Mucosa of descending colon (tissue), 3 donors: Measurements from ENCODE around the gene TBL1X. TPM values are rescaled to one million over a fixed set of nuclear protein-coding genes. Genes with fewer than 3 reads are reported as not detected.
"Not testable (repeated sequence)": the region's sequence is repeated elsewhere in the genome, so short reads cannot be mapped to it uniquely, and the experiment has no call there.

Experiments
- ATAC-seq: fragments of 200-7000 bp; cut with Tn5 transposase; one replicate; pipeline ENCODE4 v1.9.1; 2020; ENCODE audit warnings: mild to moderate bottlenecking, moderate library complexity
- DNase-seq, 3 donors: peaks; one replicate each; pipeline ENCODE4 v3.0.0-alpha.2; 2020
- H3K36me3 ChIP-seq: fragments of 200-600 bp; one replicate; pipeline ENCODE4 v1.8.0; 2021; ENCODE audit warnings: low read depth, mild to moderate bottlenecking
- H3K4me1 ChIP-seq: fragments of 200-600 bp; one replicate; pipeline ENCODE4 v1.8.0; 2021; ENCODE audit warnings: low read depth, mild to moderate bottlenecking
- H3K4me3 ChIP-seq: fragments of 200-600 bp; one replicate; pipeline ENCODE4 v1.8.0; 2021; ENCODE audit warnings: mild to moderate bottlenecking
- H3K9me3 ChIP-seq: fragments of 200-600 bp; one replicate; pipeline ENCODE4 v1.8.0; 2021; ENCODE audit warnings: mild to moderate bottlenecking
- intact Hi-C, 2 donors: fragments of 100-400 bp; cut with DNase I in 1 of 2; cut with micrococcal nuclease in 1 of 2; formaldehyde crosslinking; loops; one replicate each; pipeline versions ENCODE4 v1.11.0 to v1.11.1; 2022; cut with DNase I, micrococcal nuclease
- total RNA-seq, 3 donors: library from RNA; stranded (reverse); fragmentation: NEBNext Ultra II Directional in 2 of 3; extraction: Animal tissue kit (Norgen Biotek cat#: 25700) in 2 of 3; gene quantifications; one replicate each; pipeline versions ENCODE4 v1.2.1 to v1.2.4, GENCODE V29; 2021 to 2023
- TF ChIP-seq, protein P1 (sequence below): fragments of 200-600 bp; IDR thresholded peaks from one replicate; pipeline ENCODE4 v1.8.0; 2022; ENCODE audit warnings: antibody characterized with exemption, mild to moderate bottlenecking
- donor health status: DM: no; HTN: no; CAD: no; lungs with moderate emphysema.
- donor health status: DM: no; HTN: no; CAD: no.
- donor health status: DM: no; HTN: yes; CAD: no.

TBL1X gene
- total RNA-seq, 3 donors from 2014 or later, result 12.1 to 26.6 (median 16.3) TPM

DNA sequence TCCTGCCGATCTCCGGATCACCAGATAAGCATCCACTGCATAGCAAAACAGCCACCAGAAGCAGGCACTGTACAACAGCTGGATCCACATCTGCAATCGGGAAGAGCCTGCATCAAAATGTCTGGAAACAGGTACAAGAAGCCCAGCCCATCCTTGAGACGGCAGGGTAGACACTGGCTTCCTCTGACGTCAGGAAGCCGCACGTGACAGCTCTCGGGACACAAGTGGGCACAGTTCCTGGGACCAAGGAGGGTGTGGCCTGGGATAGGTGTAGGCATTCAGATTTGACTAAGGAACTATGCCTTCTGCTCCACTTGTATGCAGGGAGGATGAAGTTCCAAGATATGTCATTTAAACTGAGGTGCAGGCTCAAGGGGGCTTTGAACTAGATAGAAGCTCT lies 294.5 kb downstream of the TBL1X start:
- Histone ChIP-seq H3K4me1 (no peaks in the 10 kb centered on the region), H3K36me3 (no peaks in the 10 kb centered on the region), H3K4me3 (no peak overlapping the region), H3K9me3 (no peaks in the 10 kb centered on the region)
- DNase-seq (no peak), ATAC-seq (no peak)
- intact Hi-C loops, result no loop called here
- TF ChIP-seq, protein P1, sequence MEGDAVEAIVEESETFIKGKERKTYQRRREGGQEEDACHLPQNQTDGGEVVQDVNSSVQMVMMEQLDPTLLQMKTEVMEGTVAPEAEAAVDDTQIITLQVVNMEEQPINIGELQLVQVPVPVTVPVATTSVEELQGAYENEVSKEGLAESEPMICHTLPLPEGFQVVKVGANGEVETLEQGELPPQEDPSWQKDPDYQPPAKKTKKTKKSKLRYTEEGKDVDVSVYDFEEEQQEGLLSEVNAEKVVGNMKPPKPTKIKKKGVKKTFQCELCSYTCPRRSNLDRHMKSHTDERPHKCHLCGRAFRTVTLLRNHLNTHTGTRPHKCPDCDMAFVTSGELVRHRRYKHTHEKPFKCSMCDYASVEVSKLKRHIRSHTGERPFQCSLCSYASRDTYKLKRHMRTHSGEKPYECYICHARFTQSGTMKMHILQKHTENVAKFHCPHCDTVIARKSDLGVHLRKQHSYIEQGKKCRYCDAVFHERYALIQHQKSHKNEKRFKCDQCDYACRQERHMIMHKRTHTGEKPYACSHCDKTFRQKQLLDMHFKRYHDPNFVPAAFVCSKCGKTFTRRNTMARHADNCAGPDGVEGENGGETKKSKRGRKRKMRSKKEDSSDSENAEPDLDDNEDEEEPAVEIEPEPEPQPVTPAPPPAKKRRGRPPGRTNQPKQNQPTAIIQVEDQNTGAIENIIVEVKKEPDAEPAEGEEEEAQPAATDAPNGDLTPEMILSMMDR, result no peak

DNA sequence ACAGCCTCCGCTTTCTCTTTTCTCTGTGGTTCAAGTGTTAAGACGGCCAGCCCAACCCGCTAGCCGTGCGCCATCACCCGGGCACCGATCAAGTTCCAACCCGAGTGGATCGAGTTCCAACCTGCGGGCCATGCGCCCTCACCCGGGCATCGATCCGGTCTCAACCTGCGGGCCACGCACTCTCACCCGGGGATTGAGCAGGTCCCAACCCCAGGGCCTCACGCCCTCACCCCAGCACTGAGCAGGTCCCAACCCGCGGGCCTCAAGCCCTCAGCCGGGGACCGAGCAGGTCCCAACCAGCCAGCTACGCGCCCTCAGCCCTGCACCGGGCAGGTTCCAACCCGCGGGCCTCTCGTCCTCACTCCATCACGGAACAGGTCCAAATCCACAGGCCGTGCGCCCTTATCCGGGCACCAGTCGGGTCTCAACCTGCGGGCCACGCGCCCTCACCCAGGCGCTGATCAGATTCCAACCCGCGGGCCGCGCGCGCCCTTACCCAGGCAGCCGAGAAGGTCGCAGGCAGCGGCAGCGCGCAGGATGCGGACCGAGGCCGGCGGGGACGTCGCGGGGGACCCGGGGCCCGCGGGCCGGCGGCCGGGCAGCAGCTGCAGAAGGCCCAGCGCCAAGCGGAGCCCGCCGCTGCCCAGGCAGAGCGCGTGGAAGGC lies 300.3 kb downstream of the TBL1X start:
- intact Hi-C loops, result no loop called here
- Histone ChIP-seq H3K9me3 (no peaks in the 10 kb centered on the region), H3K4me3 (no peak overlapping the region), H3K36me3 (no peaks in the 10 kb centered on the region), H3K4me1 (no peaks in the 10 kb centered on the region)
- DNase-seq (no peak), ATAC-seq (no peak)
- TF ChIP-seq, protein P1, result no peak

DNA sequence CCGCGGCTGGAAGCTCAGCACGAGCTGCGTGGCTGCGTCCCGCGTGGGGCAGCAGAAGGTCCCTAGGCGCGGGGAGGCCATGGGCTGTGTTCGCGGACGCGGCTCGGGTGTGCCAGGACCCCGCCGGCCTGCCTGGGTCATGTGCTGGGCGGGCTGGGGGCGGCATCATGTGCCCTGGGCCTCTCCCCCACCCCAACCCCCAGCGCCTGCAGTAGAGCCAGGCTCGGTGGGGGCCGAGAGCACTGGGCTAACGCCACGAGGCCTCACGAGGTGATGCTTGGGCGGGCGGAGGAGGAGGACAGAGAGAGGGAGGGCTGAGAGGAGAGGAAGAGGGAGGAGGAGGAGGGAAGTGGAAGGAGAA lies 300.9 kb downstream of the TBL1X start, which contains the start of gene GPR143:
GPR143 (minus strand) TSS at position 111 of the 361 bp plus-strand sequence; CDS start at position 81, 30 bp downstream.
- Histone ChIP-seq H3K36me3 (no peaks in the 10 kb centered on the region), H3K4me3 (no peak within 1 kb of the TSS), H3K9me3 (no peaks in the 10 kb centered on the region), H3K4me1 (no peaks in the 10 kb centered on the region)
- intact Hi-C loops, result no loop called here
- TF ChIP-seq, protein P1, result no peak
- ATAC-seq, result no peak
- DNase-seq, result no peak

DNA sequence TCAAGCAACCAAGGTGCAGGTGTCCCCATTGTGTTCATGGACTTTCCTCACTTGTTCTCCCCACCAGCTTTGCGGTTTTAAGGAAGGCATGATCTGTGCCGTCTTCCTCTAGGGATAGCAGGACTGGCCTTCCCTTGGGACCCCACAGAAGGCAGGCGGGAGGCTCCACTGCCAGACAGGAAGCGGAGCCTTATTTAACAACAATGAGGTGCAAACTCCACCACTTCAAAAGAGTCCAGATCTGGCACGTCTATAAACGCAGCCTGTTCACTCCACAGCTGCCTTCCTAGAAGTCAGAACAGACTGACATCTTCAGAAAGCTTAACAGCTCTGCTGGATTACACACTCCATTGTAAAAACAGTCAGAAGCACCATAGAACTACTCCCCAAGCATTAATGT lies 302.5 kb downstream of the TBL1X start:
- intact Hi-C loops, result no loop called here
- Histone ChIP-seq H3K4me1 (no peaks in the 10 kb centered on the region), H3K9me3 (no peaks in the 10 kb centered on the region), H3K36me3 (no peaks in the 10 kb centered on the region), H3K4me3 (no peak overlapping the region)
- ATAC-seq, result no peak
- TF ChIP-seq, protein P1, result no peak
- no peak for DNase-seq

DNA sequence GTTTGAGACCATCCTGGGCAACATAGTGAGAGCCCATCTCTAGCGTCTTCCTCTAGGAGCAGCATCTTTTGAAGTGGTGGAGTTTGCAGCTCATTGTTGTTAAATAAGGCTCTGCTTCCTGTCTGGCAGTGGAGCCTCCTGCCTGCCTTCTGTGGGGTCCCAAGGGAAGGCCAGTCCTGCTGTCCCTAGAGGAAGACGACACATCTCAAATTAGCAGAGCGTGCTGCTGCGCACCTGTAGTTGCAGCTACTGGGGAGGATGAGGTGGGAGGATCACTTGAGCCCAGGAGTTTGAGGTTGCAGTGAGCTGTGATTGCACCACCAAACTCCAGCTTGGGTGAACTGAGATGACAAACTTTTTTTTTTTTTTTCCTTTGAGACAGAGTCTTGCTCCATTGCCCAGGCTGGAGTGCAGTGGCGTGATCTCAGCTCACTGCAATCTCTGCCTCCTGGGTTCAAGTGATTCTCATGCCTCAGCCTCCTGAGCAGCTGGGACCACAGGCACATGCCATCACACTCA lies 303.5 kb downstream of the TBL1X start:
- H3K9me3 ChIP-seq, DNase-seq, ATAC-seq, H3K4me1 ChIP-seq, H3K36me3 ChIP-seq, H3K4me3 ChIP-seq, intact Hi-C loops: not testable (repeated sequence)

DNA sequence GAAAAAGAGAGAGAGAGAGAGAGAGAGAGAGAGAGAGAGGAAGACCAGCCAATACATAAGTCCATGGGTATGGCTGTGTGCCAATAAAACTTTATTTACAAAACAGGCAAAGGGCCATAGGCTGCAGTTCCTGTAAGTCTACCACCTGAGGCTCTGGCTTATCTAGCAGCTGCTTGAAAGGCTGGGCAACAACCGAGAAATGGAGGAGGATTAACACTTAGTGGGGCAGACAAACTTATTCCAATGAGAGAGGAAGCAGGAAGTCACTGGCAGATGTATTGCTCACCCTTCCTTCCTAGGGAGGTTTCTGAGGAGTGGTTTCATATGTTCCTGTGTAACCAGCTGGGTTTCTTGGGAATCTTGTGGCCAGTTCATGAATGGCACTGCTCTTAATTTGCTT lies 305.5 kb downstream of the TBL1X start:
- Histone ChIP-seq H3K9me3 (no peaks in the 10 kb centered on the region), H3K4me3 (no peak overlapping the region), H3K4me1 (no peaks in the 10 kb centered on the region), H3K36me3 (no peaks in the 10 kb centered on the region)
- TF ChIP-seq, protein P1, result no peak
- ATAC-seq (peak; percentile 31), DNase-seq (no peak)
- intact Hi-C loops, result no loop called here
